ENCODE results near the gene FGFR3.
A peak's percentile ranks its signal among the peaks of the same experiment; 100 is the strongest.

The FGFR3 gene

DNA sequence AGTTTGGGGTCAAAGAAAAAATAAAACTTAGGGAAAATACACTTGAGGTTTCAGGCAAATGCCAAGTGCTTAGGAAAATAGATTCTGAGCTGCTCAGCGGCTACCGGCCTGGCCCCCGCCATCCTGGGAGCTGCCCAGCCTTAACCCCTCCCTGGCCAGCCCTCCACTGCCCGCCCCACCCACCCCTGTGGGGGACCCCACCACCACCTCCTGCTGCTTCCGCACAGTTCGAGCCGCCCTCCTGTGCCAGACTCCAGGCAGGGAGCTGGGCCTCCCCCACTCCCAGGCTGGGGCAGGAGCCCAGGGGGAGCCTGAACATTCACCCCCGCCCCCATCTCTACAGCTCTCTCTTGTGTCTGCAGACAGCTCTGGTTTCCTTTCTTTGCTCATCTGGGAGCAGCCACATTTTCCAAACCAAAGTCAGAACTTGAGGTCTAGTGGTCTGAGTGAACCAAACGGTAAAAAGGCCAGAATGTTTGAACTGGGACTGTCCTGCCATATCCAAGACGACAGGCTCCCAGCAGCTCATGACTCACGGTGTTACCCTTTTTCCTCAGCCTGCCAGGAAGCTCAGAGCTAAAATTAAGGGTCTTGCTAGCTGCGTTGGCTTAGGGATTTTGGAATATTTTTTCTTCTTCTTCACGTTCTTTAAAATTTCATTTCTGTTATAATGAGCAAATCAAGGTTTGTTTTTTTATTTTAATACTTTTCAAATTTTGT lies 4.7 kb upstream of the FGFR3 start:
- no peak for DNase-seq (ENCODE audit: low read depth)

DNA sequence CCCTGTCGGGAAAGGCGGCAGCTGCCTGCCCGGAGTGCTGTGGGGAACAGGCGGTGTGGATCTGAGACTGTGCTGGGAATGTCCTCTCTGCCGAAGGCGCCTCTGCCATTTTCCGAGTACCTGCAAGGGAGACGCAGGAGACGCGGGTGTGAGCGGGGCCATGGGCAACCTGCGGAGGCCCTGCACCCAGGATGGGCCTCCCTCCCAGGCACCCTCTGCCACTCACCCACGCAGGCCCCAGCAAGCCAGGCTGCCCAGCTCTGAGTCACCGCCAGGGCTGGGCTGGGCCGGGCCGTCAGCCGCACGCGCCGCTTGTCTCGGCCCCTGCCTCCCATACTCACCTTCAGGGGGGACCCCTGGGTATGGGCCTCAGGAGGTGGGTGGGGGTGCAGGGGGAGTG lies 3.5 kb upstream of the FGFR3 start:
- DNase-seq (ENCODE audit: low read depth): no peak

DNA sequence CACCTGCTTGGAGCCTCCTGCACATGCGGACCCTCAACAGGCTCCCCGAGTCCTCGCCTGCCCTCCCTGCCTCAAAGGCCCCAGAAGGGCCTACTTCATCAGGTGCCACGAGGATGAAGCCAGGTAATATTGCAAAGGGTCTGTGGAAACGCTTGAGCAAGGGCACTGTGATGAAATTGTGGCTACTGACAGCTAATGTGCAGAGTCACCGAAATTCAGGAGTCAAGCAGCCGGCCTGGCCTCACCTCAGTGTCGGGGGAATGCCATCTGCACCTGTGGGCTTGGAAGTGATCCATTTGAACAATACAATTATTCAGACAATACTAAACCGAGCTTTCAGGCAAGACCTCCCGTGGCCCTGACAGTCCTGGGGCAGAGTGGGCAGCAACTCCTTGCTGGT lies 3.1 kb upstream of the FGFR3 start:
- no peak for DNase-seq (ENCODE audit: low read depth)

DNA sequence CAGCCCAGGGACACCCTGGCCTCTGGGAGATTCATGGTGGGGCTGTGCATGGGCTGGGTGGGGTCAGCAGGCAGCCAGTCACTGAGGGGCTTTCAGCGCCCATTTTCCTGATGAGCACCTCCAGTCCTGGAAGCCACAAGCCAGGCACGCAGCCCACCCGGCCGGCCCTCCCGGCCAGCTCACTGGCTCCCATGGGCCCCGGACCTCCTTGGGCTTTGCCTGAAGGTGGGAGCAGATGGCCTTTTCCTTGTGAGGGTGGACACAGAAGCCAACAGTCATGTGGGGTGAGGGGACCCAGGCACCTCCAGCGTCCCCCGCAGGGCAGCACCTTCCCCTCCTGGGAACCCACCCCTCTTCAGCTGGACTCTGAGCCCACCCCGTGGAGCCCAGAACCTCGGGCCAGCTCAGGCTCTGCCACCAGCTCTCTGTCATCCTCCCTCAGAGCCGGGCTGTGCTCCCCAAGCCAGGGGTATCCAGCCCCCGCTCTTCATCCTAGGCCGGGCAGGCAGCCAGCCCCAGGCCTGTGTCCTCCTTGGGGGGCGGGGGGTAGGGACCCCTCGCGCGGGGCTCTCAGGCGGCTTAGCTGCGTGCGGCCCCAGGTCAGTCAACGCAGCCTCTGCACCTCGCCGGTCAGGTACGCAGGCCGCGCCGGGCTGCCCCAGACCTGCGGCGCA lies 798 bp upstream of the FGFR3 start:
- DNase-seq (ENCODE audit: low read depth): no peak

DNA sequence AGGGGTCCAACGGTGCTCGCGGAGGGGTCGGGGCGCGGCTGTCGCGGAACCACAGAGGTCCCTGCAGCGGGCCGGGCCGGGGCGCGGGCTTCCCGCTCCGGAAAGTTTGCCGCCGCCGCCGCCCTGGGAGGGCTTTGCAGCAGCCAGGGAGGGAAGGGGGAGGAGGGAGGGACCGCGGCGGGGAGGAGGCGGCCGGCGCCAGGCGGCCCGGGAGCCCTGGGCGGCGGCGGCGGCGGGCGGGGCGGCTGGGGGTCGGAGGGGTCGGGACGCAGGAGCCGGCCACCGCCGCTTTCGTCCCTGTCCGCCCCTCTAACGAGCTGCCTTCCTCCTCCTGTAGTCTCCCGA lies 375 bp downstream of the FGFR3 start:
- DNase-seq (ENCODE audit: low read depth): peak; percentile 29

DNA sequence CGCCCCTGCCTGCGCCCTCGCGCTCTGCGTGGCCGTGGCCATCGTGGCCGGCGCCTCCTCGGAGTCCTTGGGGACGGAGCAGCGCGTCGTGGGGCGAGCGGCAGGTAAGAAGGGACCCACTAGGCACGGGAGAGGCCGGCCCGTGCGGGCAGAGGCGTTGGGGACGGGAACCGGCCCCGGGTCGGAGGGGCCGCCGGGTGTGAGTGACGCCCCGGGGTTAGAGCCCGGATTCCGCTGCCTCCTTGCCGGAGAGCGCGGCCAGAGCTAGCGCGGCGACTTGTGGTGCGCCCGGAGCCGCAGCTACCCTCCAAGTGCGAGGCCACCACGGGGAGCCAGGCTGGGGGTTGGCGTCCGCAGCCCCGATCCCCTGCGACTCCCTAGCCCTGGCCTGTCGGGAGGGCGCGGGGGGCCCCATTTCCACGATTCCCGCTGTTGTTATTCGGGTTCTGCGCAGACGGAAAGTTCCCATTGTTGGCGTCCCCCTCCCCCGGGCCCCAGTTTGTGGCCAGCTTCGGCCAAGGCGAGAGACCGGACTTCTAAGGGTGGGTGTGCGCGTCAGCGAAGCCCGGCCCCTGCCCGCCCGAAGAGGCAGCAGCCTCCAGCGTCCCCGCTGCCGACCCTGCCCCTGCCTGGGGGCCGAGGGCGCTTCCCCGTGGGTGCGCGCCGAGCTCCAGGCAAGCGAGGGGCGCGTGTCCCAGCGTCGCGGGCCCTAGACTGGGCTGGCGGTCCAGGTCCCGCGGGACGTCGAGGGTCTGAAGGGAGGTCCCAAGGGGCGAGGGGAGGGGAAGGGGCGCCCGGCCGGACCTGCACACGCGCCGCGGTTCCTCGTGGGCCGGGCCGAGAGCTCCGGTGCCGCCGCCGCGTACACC lies 1.1 kb downstream of the FGFR3 start:
- no peak for DNase-seq (ENCODE audit: low read depth)

DNA sequence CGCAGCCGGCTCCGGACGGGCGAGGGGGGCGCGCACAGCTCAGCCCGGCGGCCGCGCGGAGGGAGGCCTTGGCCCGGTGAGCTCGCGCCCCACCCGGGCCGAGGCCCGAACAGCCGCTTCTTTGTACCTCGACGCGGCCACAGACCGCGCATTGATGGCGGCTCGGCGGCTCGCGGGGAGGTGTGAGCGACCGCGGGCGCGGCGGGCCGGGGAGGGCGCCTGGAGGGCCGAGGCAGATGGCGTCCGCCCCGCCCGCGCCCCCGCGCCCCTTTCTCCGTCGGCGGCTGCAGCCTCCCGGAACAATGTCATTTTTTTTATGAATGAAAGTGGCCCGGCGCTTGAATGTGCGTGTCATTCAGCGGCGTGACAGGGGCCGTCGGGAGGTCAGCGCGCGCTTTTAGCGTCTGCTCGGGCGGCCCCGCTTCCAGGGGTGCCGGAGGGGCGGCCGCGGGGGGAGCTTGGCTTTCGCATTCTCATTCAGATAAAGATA lies 1.8 kb downstream of the FGFR3 start:
- no peak for DNase-seq (ENCODE audit: low read depth)

DNA sequence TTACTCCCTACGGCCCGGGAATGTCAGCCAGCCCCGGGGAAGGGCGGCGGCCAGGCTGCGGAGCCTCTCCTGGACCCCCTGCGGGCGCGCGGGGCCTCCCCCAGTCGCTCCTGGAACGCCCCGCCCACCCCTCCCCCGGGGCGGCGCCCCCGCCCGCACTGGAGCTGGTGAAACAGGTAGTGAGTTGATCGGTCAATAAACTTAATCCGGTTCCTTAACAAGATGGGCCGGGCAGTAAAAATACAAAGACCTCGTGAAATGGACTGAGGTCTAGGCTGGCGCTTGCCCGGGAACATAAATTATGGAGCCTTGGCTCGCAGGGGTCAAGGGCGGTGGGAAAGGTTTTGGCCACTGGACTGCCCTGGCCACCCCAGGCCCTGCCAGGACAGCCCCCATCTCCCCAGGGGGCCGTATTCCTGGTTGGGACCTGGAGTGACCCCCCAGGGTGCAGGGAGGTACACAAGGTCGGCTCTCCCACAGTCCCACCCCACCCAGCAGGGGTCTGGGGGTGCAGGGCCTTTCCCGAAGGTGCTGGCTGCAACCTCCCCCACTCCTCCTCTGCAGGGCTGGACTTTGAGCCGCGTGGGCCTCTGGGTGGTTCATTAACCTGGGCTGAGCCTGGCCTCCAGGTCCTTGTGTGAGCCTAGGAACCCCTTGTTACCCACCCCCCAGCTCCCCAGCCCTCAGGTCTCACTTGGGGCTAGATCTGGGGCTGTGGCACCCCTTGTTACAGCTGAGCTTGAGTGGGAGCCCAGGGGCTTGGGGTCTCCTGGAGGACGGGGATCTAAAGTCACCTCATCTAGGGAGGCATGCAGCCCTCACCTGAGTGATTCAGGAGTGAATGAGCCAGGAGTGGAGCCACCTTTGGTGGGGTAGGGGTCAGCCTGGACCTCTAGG lies 2.5 kb downstream of the FGFR3 start:
- no peak for DNase-seq (ENCODE audit: low read depth)

DNA sequence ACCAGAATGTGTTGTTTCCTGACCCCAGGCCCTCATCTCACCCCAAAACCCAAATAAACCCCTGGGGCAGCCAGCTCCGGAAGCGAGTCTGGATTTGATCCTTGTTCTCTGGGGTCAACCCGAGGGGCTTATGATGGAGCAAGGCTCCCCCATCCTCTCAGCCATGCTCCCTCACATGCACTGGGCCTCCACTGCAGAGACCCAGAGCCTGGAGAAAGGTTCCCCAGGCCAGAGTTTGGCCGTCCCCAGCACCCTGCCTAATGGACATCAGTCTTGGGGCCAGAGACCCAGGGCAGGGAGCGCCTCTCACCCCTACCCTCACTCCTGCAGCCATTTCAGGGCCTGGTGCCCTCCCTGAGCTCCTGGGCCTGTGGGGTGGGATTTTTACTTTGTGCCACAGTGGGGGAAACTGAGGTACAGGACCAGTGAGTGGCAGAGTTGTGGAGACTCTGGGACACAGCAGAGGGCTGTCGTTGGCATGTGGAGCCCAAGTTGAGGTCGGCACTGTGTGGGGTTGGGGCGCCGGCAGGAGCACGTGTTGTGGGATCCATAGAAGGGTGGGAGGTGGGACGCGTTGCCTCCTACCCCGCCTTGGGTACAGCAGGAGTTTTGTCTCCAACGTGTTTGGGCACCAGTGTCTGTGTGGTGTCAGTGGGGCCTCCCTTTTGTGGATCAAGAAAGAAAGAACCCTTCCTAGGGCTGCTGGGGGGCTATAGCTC lies 3.6 kb downstream of the FGFR3 start:
- DNase-seq (ENCODE audit: low read depth): no peak

DNA sequence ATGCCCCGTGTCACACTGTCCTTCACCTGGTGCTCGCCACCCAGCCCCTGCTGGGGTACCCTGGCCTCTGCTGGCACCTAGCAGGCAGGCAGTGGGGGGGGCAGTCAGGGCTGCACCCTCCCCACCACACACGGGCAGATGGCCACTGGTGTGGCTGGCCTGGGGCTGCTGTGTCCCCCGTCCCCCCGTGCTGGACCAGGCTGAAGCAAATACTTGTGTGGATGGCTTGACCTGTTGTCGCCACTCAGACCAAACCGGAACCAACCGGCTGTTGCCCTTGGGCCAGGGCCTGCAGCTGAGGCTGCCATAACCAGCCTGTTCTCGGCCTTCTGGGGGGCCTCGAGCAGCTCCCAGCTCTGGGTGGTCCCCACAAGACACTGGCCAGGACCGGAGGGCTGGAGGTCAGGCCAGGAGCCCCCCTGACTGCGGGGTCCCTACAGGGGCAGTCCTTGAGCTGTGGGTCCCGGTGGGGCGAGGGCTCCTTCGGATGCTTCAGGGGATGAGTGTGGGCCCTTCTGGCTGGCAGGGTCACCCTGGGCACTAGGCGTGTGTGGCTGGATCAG lies 4.3 kb downstream of the FGFR3 start:
- DNase-seq (ENCODE audit: low read depth): no peak

DNA sequence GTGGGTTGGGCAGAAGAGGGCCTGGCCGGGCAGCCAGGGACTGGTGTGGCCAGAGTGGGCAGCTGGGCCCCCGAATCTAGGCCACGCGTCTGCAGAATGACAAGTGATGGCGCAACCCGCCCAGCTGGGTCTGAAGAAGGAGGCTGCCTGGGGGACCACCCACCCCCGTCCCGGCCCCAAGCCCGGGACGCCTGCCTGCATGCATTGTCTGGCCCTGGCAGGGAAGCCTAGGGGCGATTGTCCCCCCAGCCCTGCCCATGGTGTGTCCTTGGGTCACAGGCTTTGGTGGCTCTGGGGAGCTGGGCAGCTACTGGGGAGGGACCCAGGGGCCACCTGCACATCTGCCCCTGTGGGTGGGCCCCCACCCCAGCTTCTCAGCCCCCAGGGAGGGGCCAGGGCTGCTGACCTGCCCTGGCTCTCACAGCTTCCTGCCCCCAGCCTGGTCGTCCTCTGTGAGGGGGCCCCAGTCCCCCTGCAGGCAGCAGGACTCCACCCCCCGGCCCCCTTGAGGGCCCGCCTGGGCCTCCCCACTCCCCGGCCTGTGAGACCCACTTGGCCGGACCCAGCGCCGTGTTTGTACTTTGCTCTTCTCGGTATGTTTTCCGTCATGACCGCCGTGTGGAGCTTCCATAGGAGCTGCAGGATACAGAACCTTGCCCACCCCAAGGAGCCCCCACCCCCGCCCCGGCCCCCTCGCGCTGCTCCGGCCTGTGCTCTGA lies 4.9 kb downstream of the FGFR3 start:
- no peak for DNase-seq (ENCODE audit: low read depth)

DNA sequence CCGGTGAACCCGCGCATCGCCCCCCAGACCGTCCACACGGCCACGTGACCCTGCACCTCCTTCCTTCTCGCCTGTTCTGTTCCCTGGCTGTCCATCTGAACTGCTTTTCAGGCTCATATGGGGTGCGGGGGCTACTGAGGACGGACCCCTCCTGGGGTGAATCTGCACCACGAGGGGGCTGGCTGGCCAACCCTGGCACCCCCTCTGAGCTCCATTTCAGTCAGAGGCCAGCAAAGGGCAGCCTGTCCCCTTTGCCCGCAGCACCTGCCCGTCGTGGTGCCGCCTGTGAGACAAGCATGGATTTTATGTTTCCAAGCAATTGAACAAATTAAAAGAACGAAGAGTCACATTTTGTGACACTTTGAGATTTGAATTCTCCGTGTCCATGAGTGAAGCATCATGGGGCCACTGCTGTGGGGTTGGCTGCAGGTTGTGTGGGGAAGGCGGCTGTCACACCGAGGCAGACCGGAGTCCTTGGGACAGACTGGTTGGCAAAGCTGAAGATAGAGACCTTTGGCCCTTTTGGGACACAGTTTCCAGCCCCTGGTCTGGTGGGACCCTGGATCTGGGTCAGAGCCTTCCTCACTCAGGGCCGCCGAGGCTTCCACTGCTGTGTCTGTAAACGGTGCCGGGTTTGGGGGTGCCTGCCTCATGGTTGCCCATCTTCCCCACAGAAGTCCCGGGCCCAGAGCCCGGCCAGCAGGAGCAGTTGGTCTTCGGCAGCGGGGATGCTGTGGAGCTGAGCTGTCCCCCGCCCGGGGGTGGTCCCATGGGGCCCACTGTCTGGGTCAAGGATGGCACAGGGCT lies 5.7 kb downstream of the FGFR3 start:
- DNase-seq (ENCODE audit: low read depth): no peak

DNA sequence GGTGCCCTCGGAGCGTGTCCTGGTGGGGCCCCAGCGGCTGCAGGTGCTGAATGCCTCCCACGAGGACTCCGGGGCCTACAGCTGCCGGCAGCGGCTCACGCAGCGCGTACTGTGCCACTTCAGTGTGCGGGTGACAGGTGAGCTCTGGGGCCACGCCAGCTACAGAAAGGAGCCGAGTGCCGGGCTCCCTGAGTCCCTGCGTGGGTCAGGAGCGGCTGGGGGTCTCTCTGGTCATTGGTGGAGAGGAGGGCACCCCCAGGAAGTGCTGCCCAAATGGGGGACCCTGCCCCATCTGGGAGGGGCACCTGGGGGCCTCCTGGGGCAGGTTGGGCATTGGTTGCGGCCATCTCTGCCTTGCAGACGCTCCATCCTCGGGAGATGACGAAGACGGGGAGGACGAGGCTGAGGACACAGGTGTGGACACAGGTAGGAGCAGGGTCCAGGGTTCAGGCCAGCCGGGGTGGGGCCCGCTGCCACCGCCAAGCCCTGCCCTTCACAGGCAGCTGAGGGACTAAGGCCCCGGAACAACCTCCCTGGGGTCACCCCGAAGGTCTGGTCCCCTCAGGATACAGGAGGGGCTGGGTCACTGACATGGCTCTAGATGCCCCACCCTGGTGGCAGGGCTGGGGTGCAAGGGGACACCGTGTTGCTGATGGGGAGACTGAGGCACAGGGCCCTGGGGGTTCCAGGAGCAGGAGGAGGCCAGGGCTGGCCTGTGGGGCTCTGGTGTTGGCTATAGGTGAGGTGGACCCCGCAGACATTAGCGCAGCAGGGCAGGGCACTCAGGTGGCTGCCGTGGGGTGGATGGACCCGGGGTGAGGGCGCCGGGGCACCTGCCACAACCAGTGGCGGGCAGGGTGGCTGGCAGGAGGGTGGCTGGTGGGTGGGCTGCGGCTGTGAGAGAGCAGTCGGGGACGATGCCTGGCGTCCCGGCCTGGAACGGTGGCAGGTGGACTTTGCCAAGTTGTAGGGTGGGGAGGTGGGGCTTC lies 6.6 kb downstream of the FGFR3 start:
- no peak for DNase-seq (ENCODE audit: low read depth)

DNA sequence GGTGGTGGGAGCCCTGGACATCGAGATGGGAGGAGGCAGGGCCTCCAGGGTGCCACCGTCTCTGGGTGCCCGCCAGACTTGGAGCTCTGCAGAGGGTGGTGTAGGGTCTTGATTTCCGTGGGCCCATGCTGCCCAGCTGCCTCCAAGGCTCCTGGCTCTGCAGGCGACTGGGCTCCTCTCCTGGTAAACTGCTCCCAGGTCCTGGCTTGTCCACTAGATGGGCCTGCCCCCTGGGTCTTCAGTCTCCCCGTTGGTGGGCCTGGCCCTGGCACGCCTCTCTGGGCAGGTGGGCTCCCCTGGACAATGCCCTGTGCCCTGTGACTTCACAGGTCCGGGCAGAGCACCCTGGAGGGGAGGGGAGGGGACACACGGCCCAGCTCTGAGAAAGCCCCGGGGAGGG lies 7.7 kb downstream of the FGFR3 start:
- DNase-seq (ENCODE audit: low read depth): no peak

DNA sequence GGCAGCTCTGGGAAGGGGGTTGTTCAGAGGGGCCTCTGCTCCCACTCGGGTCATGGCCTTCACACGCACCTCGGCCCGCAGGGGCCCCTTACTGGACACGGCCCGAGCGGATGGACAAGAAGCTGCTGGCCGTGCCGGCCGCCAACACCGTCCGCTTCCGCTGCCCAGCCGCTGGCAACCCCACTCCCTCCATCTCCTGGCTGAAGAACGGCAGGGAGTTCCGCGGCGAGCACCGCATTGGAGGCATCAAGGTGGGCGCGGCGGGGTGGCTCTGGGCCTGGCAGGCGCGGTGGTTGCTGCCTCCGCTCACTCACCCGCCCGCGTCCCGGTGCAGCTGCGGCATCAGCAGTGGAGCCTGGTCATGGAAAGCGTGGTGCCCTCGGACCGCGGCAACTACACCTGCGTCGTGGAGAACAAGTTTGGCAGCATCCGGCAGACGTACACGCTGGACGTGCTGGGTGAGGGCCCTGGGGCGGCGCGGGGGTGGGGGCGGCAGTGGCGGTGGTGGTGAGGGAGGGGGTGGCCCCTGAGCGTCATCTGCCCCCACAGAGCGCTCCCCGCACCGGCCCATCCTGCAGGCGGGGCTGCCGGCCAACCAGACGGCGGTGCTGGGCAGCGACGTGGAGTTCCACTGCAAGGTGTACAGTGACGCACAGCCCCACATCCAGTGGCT lies 8.3 kb downstream of the FGFR3 start:
- DNase-seq (ENCODE audit: low read depth): no peak

DNA sequence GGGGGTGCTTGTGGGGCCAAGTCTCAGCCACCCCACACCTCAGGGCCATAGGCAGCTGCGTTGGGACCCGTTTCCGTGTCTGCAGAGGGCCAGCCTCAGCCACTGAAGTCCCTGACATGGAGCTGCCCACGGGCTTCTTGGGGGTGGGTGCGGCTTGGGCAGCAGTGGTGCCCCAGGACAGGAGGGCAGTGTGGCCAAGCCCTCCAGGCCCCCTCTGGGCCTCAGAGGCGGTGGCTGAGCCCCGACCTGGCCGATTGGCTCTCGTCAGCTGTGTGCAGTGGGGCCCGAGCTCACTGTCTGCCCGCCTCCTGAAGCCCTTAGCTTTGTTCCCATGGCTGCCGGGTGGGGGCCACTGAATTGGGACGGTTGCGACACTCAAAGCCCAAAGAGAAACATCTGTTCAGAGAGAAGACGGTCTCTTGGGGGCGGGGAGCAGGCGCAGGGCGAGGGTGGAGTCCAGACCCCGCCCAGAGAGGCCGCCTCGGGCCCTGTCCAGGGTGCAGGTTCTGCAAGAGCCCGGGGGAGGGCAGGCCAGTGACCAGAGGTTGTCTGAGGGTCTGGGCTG lies 9.1 kb downstream of the FGFR3 start:
- DNase-seq (ENCODE audit: low read depth): no peak
